Left cardiac atrium (tissue), 4 donors: Measurements from ENCODE around the gene BRF1. TPM values are rescaled to one million over a fixed set of nuclear protein-coding genes. Genes with fewer than 3 reads are reported as not detected.

Source experiments
- ATAC-seq, 2 donors: fragments of 200-7000 bp; cut with Tn5 transposase; one replicate each; pipeline ENCODE4 v1.9.1; 2020; ENCODE audit warnings: mild to moderate bottlenecking in 2 of 2, moderate library complexity in 2 of 2
- DNase-seq: peaks from one replicate; pipeline ENCODE4 v3.0.0-alpha.2; 2020
- intact Hi-C, 2 donors: fragments of 100-400 bp; cut with DNase I; formaldehyde crosslinking; loops; one replicate each; pipeline versions ENCODE4 v1.14.1 to v1.15.1; 2022 to 2023
- total RNA-seq, 2 donors: library from RNA; stranded (reverse); fragmentation: NEBNext Ultra II Directional; extraction: Animal tissue kit (Norgen Biotek cat#: 25700); gene quantifications; one replicate each; pipeline ENCODE4 v1.2.1, GENCODE V29; 2021
- donor health status: DM: no; HTN: yes; CAD: no.
- donor health status: DM: no; HTN: yes; CAD: no; lungs with severe emphysema.
- donor health status: DM: yes; HTN: yes; CAD: no.
- donor health status: Dilated cardiomyopathy.

BRF1 gene
- total RNA-seq, 2 donors from 2014 or later = 18.8 to 20.0 TPM

GRCh38 chr14:105251920-105252319 is 48.9 kb downstream of the BRF1 start:
- DNase-seq (no peak), ATAC-seq (no peak)
- intact Hi-C loops = no loop called here

- intact Hi-C loops = no loop called here
- no peak for ATAC-seq
Measured at GRCh38 chr14:105250986-105251385, 49.8 kb downstream of the BRF1 start.

GRCh38 chr14:105250008-105250366 is 50.8 kb downstream of the BRF1 start:
- intact Hi-C loops = no loop called here
- no peak for ATAC-seq

More at GRCh38 chr14:105250986-105251385, 49.8 kb downstream of the BRF1 start:
- no peak for DNase-seq

GRCh38 chr14:105249182-105250007 is 51.4 kb downstream of the BRF1 start:
- DNase-seq = peak; percentile 41
- ATAC-seq = peak in 1 of 2 donors; percentile 9
- intact Hi-C loops = no loop called here

More at GRCh38 chr14:105250008-105250366, 50.8 kb downstream of the BRF1 start:
- no peak for DNase-seq

GRCh38 chr14:105248368-105249181 is 52.2 kb downstream of the BRF1 start, which contains the start of gene BTBD6:
BTBD6 (plus strand) TSS chr14:105248533; CDS start chr14:105248712, 179 bp downstream.
- ATAC-seq = peak; percentile 92 to 94
- intact Hi-C loops = no loop called here
- DNase-seq = peak; percentile 91

- no peak for DNase-seq
- intact Hi-C loops = no loop called here
- peak; percentile 17 to 33 for ATAC-seq
Measured at GRCh38 chr14:105247715-105248367, 53.0 kb downstream of the BRF1 start.

GRCh38 chr14:105247026-105247425 is 53.8 kb downstream of the BRF1 start:
- intact Hi-C loops = no loop called here
- ATAC-seq (no peak), DNase-seq (peak; percentile 7)

GRCh38 chr14:105244334-105244733 is 56.5 kb downstream of the BRF1 start:
- DNase-seq (no peak), ATAC-seq (no peak)
- intact Hi-C loops = no loop called here

GRCh38 chr14:105241641-105242040 is 59.2 kb downstream of the BRF1 start:
- no peak for DNase-seq
- intact Hi-C loops = no loop called here
- peak in 1 of 2 donors; percentile 35 for ATAC-seq

GRCh38 chr14:105240811-105241576 is 59.8 kb downstream of the BRF1 start:
- ATAC-seq (no peak), DNase-seq (no peak)
- intact Hi-C loops = no loop called here

GRCh38 chr14:105229099-105229655 is 71.6 kb downstream of the BRF1 start:
- ATAC-seq = no peak
- intact Hi-C loops = no loop called here
- DNase-seq = no peak

GRCh38 chr14:105228562-105228961 is 72.2 kb downstream of the BRF1 start:
- intact Hi-C loops = no loop called here
- peak; percentile 23 to 47 for ATAC-seq
- no peak for DNase-seq

- ATAC-seq = no peak
- intact Hi-C loops = no loop called here
- DNase-seq = no peak
Measured at GRCh38 chr14:105227346-105227745, 73.5 kb downstream of the BRF1 start.

- ATAC-seq (peak in 1 of 2 donors; percentile 10), DNase-seq (no peak)
- intact Hi-C loops = no loop called here
Measured at GRCh38 chr14:105226198-105226597, 74.6 kb downstream of the BRF1 start.

- no peak for DNase-seq
- ATAC-seq = no peak
- intact Hi-C loops = no loop called here
Measured at GRCh38 chr14:105224845-105225570, 75.8 kb downstream of the BRF1 start.

- ATAC-seq = no peak
- intact Hi-C loops = no loop called here
- no peak for DNase-seq
Measured at GRCh38 chr14:105223770-105224544, 76.8 kb downstream of the BRF1 start.

GRCh38 chr14:105223260-105223659 is 77.5 kb downstream of the BRF1 start:
- ATAC-seq = no peak
- DNase-seq = no peak

More at GRCh38 chr14:105223260-105223659, 77.5 kb downstream of the BRF1 start:
- intact Hi-C loops = no loop called here
